Activated T-helper 1 cell treated with anti-CD3 and anti-CD28 coated beads, Interleukin-2, amount 50 U/mL, for 16 hours (primary cell): Measurements from ENCODE around the gene TGFBR3.

Experiments used
- DNase-seq, 2 donors: peaks; one replicate each; pipeline ENCODE4 v3.0.0-alpha.2; 2020; ENCODE audit warnings: low read depth in 1 of 2, low spot score in 1 of 2

The TGFBR3 gene

GRCh38 chr1:91718368-91718767 lies 167.6 kb downstream of the TGFBR3 start:
- no peak for DNase-seq

GRCh38 chr1:91717839-91718238 lies 168.1 kb downstream of the TGFBR3 start:
- no peak for DNase-seq

GRCh38 chr1:91716339-91716738 lies 169.6 kb downstream of the TGFBR3 start:
- DNase-seq: no peak

DNA sequence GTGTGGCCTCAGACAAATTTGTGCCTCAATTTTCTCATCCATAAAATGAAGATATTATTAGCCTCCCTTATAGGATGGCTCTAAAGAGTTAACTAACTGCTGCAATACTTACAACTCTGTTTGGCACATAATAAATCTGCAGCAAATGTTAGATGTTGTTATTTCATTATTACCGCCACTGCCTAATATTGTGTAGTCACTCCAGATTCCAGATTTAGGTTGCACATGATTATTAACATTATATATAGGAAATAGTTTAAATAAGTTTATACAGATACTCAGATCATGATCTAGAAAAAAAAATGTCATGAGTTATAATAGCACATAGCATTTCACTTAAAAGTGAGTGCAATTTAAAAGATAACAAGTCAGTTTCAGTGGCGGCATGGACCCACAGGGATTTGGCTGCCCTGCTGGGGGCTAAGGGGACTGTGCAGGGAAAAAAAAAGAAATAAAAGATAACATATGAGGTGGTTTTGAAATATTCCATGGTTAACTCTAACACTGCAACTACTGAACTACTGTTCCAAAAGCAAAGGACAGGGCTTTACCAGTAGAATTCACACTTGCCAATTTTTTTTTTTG lies 170.4 kb downstream of the TGFBR3 start:
- DNase-seq: no peak

GRCh38 chr1:91714867-91715381 lies 171.0 kb downstream of the TGFBR3 start:
- no peak for DNase-seq

GRCh38 chr1:91712981-91713841 lies 172.7 kb downstream of the TGFBR3 start:
- DNase-seq: no peak

- DNase-seq: no peak
These were observed 173.6 kb downstream of the TGFBR3 start for GRCh38 chr1:91712393-91712792.

GRCh38 chr1:91711504-91712247 lies 174.3 kb downstream of the TGFBR3 start:
- DNase-seq: no peak

DNA sequence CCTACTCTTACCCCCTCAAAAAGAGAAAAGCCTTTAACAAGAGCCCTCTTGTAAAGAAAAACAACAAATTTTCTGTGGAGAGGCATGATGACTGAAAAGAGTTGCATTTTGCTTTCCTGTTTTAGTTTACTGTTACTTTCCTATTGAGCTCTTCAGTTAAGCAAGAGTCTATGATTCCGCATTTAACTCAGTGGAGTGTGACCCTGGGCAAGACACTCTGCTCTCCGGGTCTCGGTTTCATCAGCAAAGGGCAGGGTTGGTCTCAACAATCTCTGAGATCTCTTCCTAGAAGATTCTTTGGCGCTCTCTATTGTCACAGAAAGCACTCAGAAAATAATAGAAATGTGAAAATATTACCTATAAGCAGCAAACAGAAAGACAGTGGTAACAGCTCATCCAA lies 175.7 kb downstream of the TGFBR3 start:
- DNase-seq: no peak

GRCh38 chr1:91708691-91709090 lies 177.3 kb downstream of the TGFBR3 start:
- DNase-seq: no peak

DNA sequence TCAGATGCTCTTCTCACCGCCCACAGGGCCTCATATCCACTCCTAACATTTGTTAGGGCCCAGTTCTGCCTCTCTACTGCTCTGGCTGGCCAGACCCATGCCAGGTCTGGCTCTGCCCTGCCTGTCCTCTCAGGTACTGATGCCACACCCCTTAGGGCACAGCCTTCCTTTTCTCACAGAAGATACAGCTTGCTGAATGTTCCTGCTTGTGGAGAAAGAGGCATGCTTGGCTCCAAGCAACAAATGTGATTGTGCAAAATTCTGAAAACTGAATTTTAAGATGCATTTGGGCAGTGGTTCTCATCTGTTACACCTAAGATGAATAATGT lies 178.1 kb downstream of the TGFBR3 start:
- no peak for DNase-seq

DNA sequence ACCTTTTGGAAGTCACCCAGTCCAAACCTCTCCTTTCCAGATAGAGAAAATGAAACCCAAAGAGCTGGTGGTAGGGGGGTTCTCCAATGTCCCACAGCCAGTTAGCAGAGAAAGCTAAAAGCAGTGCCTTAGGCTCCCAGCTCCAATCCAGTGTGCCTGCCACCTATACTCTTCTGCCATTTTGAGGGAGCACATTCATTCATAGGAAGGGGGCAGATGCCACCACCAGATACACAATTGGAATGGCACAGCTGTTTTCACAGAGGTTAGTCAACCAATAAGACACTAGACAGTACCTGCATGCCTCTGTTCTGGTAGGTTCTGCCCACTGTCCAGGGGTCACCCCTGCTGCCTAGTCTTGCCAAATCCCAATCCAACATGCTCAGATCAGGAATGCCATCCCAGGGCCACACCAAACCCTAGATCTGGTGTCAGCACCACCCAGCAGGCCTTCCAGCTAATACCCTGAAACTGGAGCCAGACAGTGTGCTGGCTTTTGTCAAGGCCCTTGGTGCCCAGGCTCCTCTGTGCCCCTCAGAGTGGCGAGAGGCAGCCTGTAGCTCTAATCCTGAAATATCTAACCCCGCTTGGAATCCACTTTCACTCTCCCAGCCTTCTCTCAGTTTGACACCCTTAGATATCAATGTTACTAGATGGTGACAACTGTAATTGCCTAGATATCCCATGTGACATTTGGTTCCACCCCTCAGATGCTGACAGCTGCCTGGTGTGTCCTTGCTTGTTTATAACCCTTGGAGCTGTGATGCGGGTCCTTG lies 178.6 kb downstream of the TGFBR3 start:
- no peak for DNase-seq

DNA sequence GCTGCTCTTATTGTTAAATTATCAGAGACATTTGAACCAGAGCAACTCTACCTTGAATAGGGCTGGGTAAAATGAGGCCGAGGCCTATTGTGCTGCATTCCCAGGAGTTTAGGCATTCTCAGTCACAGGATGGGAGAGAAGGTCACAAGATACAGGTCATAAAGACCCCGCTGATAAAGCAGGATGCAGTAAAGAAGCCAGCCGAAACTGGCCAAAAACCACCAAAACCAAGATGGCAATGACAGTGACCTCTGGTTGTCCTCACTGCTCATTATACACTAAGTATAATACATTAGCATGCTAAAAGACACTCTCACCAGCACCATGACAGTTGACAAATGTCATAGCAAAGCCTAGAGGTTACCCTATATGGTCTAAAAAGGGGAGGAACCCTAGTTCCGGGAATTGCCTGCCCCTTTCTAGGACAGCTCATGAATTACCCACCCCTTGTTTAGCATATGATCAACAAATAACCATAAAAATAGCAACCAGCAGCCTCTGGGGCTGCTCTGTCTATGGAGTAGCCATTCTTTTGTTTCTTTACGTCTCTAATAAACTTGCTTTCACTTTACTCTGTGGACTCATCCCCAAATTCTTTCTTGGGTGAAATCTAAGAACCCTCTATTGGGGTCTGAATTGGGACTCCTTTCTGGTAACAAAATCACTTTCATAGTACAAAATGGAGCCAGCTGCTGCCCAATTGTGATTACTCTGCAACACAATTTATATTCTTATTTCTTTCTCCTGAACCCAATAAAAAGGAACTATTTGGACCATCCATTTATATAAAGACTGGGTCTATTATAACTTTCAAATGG lies 179.6 kb downstream of the TGFBR3 start:
- DNase-seq: no peak

DNA sequence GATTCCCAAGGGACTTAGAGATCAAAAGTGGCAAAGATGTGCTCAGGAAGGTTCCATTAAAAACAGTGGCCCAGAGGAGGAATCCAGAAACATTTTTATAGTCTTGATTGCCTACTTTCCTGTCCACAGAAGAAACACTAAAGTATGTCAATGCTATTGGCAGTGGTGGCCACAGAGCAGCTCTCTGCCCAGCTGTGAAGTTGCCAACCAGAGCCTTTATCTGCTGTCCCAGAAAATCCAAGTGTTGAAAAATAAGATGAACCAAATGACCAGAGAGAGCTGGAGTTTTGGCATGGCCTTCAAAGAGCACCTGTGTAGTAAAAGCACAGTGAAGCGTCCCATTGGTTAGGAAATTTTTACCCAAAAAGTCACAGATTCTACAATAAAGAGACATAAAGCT lies 181.2 kb downstream of the TGFBR3 start:
- no peak for DNase-seq

- DNase-seq: no peak
These were observed 182.9 kb downstream of the TGFBR3 start for GRCh38 chr1:91703095-91703494.

DNA sequence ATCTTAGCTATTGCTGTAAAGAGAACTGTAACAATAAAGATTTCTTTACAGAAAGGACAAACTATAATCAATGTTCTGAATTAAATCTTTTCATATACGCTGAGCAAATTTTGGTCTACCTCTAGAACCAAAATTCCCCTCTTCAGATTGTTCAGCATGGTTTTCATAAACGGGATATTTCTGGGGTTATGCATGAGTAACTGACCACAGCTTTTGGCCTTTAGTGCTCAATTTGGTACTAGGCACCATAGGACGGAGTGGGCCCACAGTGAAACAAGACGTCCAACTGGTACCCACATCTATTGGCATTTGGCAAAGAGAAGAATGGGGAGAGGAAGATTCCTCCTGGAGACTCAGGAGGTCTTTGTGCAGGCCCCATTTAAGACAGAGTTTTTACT lies 184.5 kb downstream of the TGFBR3 start:
- DNase-seq: no peak

DNA sequence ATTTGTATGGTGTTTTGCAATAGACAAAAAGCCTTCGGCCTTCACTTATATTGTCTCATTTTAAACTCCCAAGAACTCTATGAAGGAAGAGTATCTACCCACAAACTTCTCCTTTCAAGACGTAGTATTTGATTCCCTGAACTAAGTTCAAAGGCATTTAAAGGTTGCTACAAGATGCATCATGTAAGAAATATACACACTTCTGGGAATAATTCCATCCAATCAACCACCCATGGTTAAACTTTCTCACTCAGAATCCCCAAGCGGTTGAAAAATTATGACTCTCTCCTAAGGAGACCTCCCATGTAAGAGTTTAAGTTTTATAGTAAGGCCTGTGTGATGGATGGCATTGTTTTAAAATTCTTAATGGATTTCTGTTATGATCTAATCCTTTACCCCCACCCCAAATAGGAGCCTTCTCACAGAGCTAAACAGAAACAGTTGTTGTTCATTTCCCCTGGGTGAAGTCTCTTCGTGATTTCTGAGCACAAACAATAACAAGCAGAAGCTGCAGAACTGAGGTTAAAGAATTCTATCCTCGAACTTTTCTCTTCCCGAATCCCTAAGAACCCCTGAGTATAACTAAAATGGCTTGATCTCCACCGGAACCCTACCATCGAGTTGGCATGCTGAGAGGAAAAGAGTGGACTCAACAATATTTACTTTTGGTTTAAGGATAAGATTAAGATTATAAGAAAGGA lies 185.0 kb downstream of the TGFBR3 start:
- no peak for DNase-seq

DNA sequence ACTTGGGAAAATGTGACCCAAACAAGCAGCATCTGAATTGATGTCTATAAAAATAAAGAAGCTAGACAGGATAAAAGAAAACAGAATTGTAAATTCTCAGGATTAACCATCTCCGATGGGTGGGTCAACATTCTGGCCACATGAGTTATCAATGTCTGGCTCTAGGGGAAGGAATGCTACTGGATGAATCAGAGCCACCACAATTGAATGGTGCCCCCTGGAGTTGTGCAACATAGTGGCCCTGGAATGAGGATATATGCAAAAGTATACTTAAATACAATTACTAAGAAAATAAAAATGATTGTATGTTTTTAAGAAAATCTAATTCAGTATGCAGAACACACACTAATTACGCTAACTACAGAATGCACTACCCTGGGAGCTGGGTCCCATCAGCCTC lies 185.6 kb downstream of the TGFBR3 start:
- no peak for DNase-seq

DNA sequence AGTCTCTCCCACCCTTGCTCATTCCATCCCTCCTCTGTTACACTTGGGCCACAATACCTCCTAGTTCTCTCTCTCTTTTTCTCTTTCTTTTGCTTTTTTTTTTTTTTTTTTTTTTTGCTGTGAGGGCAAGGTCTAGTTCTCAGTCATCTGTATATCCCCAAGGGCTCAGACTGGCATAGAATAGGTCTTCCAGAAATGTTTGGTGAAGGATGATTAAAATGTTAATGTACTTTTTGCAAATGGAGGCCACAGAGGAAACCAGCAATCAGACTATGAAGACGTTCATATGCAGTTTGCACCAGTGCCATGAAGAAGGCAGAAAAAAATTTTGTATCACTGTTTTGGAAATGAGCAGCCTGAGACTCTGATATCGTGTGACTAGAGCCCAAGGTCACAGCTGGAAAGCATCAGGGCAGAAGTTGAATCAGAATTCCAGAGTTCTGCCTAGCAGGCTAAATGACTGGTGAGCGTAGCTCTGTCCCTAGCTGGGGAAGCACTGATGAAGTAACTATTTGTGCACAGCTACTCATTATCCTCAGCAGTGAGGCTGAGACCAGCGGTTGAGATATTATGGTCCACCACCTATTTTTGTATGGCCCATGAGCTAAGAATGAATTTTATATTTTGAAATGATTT lies 186.5 kb downstream of the TGFBR3 start:
- DNase-seq: no peak
